ENCODE data around the gene RNASE12. TPM values are rescaled to one million over a fixed set of nuclear protein-coding genes. Genes with fewer than 3 reads are reported as not detected.

RNASE12 gene
- total RNA-seq, 2 experiments from 2014 or later, result not detected

DNA sequence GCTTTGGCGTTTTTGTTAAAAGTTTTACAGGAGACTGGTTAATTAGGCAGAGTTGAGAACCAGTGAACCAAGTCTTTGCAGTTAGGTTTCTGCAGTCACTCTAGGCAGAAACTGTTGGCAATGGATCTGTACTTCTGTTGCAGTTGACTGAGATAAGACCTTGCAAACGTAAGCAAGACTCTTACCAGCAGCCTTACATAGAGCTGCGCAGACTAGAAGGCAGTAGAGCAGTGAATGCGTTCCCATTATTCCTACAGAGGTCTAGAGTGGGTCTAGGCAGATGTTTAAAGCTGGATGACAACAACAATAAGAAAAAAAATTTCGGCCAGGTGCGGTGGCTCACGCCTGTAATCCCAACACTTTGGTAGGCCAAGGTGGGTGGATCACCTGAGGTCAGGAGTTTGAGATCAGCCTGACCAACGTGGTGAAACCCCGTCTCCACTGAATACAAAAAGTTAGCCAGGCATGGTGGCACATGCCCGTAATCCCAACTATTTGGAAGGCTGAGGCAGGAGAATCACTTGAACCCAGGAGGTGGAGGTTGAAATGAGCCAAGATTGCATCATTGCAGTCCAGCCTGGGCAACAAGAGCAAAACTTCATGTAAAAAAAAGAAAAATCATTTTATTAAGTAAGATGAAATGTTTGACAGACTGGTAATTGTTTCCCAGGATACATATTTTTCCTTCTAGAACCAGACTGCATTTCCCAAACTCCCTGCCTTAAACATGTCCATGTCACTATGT lies 42.6 kb downstream of the RNASE12 start:
- H3K27ac Mint-ChIP-seq, result no peak overlapping the region
- no peaks in the 10 kb centered on the region for H3K4me1 Mint-ChIP-seq (ENCODE audit: low read depth)
- CTCF ChIA-PET, result interaction anchor here (0.6 to 1.6 kb wide), 6 partner anchors 9 to 335 kb away, joined by 3 to 4 read pairs (median 3); no protein-coding TSS in a partner anchor
- intact Hi-C loops (cut with micrococcal nuclease), result no loop called here
- H3K27me3 Mint-ChIP-seq (ENCODE audit: low read depth), result no peaks in the 10 kb centered on the region
- DNase-seq, result no peak
- no peaks in the 10 kb centered on the region for H3K36me3 Mint-ChIP-seq (ENCODE audit: low read depth)
- H3K4me3 Mint-ChIP-seq, result no peak overlapping the region
- no peaks in the 10 kb centered on the region for H3K9me3 Mint-ChIP-seq

DNA sequence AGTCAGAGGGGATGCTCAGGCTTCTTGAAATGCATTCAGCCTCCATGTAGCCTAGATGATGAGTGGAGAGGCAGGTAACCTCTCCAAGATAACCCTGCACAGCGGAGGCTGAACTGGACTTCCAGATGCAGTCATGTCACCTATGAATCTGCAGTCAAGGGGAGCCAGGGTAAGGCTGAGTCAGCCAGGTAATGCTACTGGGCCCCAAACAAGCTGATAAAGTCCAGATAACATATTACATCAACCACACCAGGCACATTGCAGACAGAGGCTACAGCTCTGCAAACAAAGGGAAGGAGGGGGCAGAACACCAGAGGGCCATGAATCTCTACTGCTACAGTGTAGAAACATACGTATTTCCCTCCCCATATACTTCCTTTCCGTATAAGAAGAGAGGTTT lies 44.3 kb downstream of the RNASE12 start:
- intact Hi-C loops (cut with micrococcal nuclease), result no loop called here
- no peaks in the 10 kb centered on the region for H3K4me1 Mint-ChIP-seq (ENCODE audit: low read depth)
- no peaks in the 10 kb centered on the region for H3K9me3 Mint-ChIP-seq
- H3K27ac Mint-ChIP-seq, result no peak overlapping the region
- DNase-seq, result no peak
- H3K4me3 Mint-ChIP-seq, result no peak overlapping the region
- H3K27me3 Mint-ChIP-seq (ENCODE audit: low read depth), result no peaks in the 10 kb centered on the region
- H3K36me3 Mint-ChIP-seq (ENCODE audit: low read depth), result no peaks in the 10 kb centered on the region
- CTCF ChIA-PET, result interaction anchor here (0.6 to 1.4 kb wide), 2 partner anchors 8 to 167 kb away, joined by 3 read pairs; no protein-coding TSS in a partner anchor

Other genes with a start within 250 kb of the RNASE12 start
- gene PARP2, start 247.7 kb downstream of the RNASE12 start, total RNA-seq, result 10 to 100 TPM; 62.5 to 63.5 TPM
- gene TEP1, start 177.9 kb downstream of the RNASE12 start, total RNA-seq, result 10 to 100 TPM; 34.3 to 37.0 TPM
- under 1 TPM; 0.07 to 0.10 TPM for gene KLHL33, start 155.2 kb downstream of the RNASE12 start, total RNA-seq
- gene OSGEP, start 136.6 kb downstream of the RNASE12 start, total RNA-seq, result 10 to 100 TPM; 35.7 to 36.8 TPM
- 100 to 1,000 TPM; 187 to 190 TPM for gene APEX1, start 136.2 kb downstream of the RNASE12 start, total RNA-seq
- 10 to 100 TPM; 31.6 to 32.3 TPM for gene PIP4P1, start 129.9 kb downstream of the RNASE12 start, total RNA-seq
- 100 to 1,000 TPM; 187 to 191 TPM for gene PNP, start 122.0 kb downstream of the RNASE12 start, total RNA-seq
- under 1 TPM; 0.48 to 0.52 TPM for gene RNASE10, start 85.8 kb downstream of the RNASE12 start, total RNA-seq
- not detected for gene RNASE9, start 30.3 kb downstream of the RNASE12 start, total RNA-seq
- not detected for gene RNASE11, start 3.4 kb downstream of the RNASE12 start, total RNA-seq
- gene OR6S1, start 50.3 kb upstream of the RNASE12 start, total RNA-seq, result not detected
- gene RNASE4, start 93.2 kb upstream of the RNASE12 start, total RNA-seq, result under 1 TPM in 1 of 2 experiments, not detected in 1; 0.19 TPM
- gene ANG, start 97.4 kb upstream of the RNASE12 start, total RNA-seq, result under 1 TPM; 0.27 to 0.38 TPM
- gene EDDM3A, start 154.5 kb upstream of the RNASE12 start, total RNA-seq, result not detected
- gene EDDM3B, start 177.0 kb upstream of the RNASE12 start, total RNA-seq, result not detected
- under 1 TPM; 0.45 to 0.57 TPM for gene RNASE6, start 189.9 kb upstream of the RNASE12 start, total RNA-seq
- not detected for gene RNASE1, start 211.5 kb upstream of the RNASE12 start, total RNA-seq